Measurements from ENCODE around the gene ESYT3.

Gene ESYT3

GRCh38 chr3:138395865-138396751 is 38.3 kb upstream of the ESYT3 start:
- TF ChIP-seq CTCF (IDR thresholded peaks at IDR 0.05; ENCODE audit: borderline replicate concordance, insufficient read depth, low read depth, low read length), result no peak
- H3K4me3 ChIP-seq (ENCODE audit: low read depth, low read length), result no peak overlapping the region

GRCh38 chr3:138396752-138397410 is 37.5 kb upstream of the ESYT3 start:
- no peak for TF ChIP-seq CTCF (IDR thresholded peaks at IDR 0.05; ENCODE audit: borderline replicate concordance, insufficient read depth, low read depth, low read length)
- no peak overlapping the region for H3K4me3 ChIP-seq (ENCODE audit: low read depth, low read length)

DNA sequence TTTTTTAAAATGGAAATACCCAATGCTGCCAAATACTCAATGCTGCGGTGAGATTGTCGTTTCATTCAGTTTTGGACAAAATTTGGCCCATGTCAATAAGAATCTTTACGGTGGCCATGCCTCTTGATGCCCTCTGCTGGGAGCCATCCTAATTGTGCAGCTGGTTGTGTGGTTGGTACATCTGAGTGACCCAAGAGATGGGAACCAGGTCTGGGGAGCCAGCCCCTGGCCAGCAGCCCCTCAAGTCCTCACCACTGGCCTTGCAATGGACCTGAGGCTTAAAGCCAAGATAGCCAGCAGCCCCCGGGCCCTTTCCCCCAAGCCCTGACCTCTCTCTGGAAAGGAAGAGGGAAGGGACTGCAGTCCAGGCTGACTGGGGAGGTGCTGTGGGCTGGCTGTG is 36.4 kb upstream of the ESYT3 start:
- no peak overlapping the region for H3K4me3 ChIP-seq (ENCODE audit: low read depth, low read length)
- TF ChIP-seq CTCF (IDR thresholded peaks at IDR 0.05; ENCODE audit: borderline replicate concordance, insufficient read depth, low read depth, low read length), result no peak

GRCh38 chr3:138398791-138399575 is 35.4 kb upstream of the ESYT3 start:
- no peak for TF ChIP-seq CTCF (IDR thresholded peaks at IDR 0.05; ENCODE audit: borderline replicate concordance, insufficient read depth, low read depth, low read length)
- H3K4me3 ChIP-seq (ENCODE audit: low read depth, low read length), result no peak overlapping the region

DNA sequence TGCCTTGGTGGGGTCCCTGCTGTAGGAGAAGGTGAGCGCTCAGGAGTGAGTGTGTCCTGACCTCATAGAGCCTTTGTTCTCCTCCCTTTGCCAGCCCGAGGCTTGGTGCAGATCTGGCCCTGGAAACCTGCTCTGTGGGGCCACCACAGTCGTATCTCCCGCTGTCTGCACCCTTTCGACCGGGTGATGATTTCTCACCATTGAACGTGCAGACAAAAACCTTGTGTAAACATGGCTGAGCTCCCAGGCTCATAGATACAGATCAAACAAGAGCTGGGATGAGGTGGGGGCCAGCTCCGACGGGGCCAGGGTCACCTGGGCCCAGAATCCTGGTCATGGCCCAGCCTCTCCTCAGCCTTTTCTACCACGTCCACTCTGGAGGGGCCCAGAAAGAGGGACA is 34.6 kb upstream of the ESYT3 start:
- no peak for TF ChIP-seq CTCF (IDR thresholded peaks at IDR 0.05; ENCODE audit: borderline replicate concordance, insufficient read depth, low read depth, low read length)
- no peak overlapping the region for H3K4me3 ChIP-seq (ENCODE audit: low read depth, low read length)

DNA sequence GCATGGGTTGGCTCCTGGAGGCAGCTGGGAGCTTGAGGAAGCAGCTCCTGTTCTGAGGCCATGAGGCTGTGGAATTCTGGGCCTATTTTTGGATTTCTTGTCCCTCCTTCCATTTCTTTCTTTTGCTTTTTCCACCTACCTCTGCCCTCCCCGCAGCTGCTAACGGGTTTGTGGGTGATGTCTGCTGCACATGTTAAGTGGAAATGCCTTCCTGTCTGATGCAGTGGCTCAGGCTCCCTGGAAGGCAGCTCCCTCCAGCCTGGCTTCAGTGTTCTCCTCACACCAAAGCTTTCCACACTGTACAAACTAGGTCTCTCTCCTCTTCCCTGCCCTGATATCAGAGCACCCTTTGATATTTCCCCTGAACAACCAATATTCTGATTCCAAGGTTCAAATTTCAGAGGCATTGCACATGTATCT is 33.8 kb upstream of the ESYT3 start:
- no peak overlapping the region for H3K4me3 ChIP-seq (ENCODE audit: low read depth, low read length)
- no peak for TF ChIP-seq CTCF (IDR thresholded peaks at IDR 0.05; ENCODE audit: borderline replicate concordance, insufficient read depth, low read depth, low read length)
